Coronary artery (tissue), 2 donors: ENCODE measurements around the gene UGT1A6.
"Not testable (repeated sequence)": the region's sequence is repeated elsewhere in the genome, so short reads cannot be mapped to it uniquely, and the experiment has no call there.

Source experiments
- DNase-seq: peaks from one replicate; pipeline ENCODE4 v3.0.0-alpha.2; 2017; ENCODE audit warnings: low spot score
- H3K27ac ChIP-seq, 2 donors: fragments of 200-600 bp; sonication (generic); one replicate each; pipeline ENCODE4 v1.5.1; 2016 to 2019
- H3K4me3 ChIP-seq: fragments of 200-600 bp; sonication (generic); 2 replicates; pipeline ENCODE4 v1.5.1; 2016; ENCODE audit warnings: mild to moderate bottlenecking, moderate library complexity
- TF ChIP-seq, protein P1 (sequence below): fragments of 200-600 bp; sonication (generic); IDR thresholded peaks from one replicate; pipeline ENCODE4 v1.5.1; 2019; ENCODE audit warnings: antibody characterized with exemption

Gene UGT1A6

DNA sequence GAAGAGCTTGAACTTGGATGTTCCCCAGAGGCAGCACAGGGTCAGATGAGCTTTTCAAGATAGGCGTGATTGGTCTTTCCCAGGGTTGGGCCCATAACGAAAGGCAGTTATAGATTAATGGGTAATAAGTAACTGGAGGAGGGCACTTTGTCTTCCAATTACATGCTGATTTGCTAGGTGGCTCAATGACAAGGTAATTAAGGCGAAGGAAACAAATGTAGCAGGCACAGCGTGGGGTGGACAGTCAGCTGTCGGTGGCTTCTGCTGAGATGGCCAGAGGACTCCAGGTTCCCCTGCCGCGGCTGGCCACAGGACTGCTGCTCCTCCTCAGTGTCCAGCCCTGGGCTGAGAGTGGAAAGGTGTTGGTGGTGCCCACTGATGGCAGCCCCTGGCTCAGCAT is 25.9 kb downstream of the UGT1A6 start, which contains the start of gene UGT1A4:
TSS of gene UGT1A4 (plus strand) at position 185 of the 400 bp plus-strand sequence. CDS start at position 270, 85 bp downstream.
- Histone ChIP-seq H3K4me3 (no peak within 1 kb of the TSS), H3K27ac (no peak within 1 kb of the TSS)
- no peak for DNase-seq
- TF ChIP-seq, protein P1, sequence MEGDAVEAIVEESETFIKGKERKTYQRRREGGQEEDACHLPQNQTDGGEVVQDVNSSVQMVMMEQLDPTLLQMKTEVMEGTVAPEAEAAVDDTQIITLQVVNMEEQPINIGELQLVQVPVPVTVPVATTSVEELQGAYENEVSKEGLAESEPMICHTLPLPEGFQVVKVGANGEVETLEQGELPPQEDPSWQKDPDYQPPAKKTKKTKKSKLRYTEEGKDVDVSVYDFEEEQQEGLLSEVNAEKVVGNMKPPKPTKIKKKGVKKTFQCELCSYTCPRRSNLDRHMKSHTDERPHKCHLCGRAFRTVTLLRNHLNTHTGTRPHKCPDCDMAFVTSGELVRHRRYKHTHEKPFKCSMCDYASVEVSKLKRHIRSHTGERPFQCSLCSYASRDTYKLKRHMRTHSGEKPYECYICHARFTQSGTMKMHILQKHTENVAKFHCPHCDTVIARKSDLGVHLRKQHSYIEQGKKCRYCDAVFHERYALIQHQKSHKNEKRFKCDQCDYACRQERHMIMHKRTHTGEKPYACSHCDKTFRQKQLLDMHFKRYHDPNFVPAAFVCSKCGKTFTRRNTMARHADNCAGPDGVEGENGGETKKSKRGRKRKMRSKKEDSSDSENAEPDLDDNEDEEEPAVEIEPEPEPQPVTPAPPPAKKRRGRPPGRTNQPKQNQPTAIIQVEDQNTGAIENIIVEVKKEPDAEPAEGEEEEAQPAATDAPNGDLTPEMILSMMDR = no peak

DNA sequence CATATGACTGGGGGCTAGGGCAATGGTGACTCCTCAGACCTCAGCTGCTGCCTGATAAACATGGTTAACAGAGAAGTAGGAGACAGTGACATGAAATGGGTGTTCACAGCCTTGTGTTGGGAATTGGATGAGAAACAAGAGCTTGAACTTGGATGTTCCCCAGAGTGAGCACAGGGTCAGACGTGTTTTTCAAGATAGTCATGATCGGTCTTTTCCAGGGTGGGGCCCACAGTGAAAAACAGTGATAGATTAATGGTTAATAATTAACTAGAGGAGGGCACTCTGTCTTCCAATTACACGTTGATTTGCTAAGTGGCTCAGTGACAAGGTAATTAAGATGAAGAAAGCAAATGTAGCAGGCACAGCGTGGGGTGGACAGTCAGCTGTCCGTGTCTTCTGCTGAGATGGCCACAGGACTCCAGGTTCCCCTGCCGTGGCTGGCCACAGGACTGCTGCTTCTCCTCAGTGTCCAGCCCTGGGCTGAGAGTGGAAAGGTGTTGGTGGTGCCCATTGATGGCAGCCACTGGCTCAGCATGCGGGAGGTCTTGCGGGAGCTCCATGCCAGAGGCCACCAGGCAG is 36.1 kb downstream of the UGT1A6 start, which contains the start of gene UGT1A3:
TSS of gene UGT1A3 (plus strand) at position 320 of the 579 bp plus-strand sequence. CDS start at position 405, 85 bp downstream.
- H3K27ac ChIP-seq = no peak within 1 kb of the TSS
- H3K4me3 ChIP-seq = no peak within 1 kb of the TSS
- no peak for DNase-seq
- TF ChIP-seq, protein P1 = no peak

DNA sequence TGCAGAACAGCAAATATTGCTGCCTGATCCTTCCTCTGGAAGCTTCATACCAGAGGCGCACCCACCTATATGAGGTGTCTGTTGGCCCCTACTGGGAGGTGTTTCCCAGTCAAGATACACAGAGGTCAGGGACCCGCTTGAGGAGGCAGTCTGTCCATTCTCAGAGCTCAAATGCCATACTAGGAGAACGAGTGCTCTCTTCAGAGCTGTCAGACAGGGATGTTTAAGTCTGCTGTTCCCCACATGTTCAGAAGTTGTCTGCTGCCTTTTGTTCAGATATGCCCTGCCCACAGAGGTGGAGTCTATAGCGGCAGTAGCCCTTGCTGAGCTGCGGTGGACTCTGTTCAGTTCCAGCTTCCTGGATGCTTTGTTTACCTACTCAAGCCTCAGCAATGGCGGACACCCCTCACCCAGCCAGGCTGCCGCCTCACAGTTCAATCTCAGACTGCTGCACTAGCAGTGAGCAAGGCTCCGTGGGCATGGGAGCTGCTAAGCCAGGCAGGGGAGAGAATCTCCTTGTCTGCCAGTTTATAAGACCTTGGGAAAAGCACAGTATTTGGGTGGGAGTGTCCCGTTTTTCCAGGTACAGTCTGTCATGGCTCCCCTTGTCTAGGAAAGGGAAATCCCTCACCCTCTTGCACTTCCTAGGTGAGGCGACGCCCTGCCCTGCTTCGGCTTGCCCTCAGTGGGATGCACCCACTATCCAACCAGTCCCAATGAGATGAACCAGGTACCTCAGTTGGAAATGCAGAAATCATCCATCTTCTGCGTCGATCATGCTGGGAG is 44.4 kb downstream of the UGT1A6 start:
- H3K27ac ChIP-seq, DNase-seq, H3K4me3 ChIP-seq: not testable (repeated sequence)

DNA sequence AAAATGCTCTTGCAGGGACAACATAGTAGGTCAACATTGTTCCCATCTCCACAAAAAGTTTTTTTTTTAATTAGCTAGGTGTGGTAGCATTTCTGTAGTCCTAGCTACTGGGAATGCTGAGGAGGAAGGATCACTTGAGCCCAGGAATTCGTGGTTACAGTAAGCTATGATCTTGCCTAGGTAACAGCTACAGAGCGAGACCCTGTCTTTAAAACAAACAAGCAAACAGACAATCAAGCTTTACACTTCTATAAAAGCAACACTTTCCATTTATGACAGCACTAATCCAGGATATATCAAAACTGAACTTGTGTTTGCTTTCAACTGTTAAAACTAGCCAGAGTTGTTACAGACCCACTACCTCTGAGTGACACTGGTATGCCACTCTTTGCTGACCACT is 48.2 kb downstream of the UGT1A6 start:
- TF ChIP-seq, protein P1 = no peak
- Histone ChIP-seq H3K4me3 (no peak overlapping the region), H3K27ac (no peak overlapping the region)
- DNase-seq = no peak

DNA sequence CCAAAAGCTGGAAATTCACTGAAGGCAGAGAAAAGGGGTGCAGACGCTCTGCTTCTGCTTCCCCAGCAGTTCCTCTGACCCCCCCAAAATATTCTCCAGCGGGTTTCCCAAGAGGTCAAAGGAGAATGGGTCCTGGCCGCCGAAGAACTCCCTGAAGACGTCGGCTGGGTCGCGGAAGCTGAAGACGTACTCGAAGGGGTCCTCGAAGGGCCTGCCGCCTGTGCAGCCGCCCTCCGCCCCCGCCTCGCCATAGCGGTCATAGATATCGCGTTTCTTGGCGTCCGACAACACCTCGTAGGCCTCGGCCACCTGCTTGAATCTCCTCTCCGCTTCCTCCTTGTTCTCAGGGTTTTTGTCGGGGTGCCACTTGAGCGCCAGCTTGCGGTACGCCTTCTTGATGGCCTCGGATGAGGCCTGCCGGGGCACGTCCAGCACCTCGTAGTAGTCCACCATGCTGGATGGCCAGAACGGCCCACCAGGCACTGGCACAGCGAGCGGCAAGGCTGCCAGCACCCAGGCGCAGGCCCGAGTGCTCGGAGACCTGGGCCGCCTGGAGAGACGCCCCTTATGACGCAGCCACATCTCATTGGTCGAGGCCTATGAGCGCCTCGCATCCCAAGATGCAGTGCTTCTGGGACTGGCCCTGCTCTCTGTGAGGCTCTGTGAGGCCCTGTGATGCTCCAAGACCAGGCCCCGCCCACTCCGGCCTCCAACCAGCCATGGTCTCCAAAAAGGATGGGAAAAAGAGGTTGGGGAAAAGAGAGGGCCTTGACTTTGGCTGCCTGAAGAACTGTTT is 51.0 kb downstream of the UGT1A6 start:
- TF ChIP-seq, protein P1 = no peak

DNA sequence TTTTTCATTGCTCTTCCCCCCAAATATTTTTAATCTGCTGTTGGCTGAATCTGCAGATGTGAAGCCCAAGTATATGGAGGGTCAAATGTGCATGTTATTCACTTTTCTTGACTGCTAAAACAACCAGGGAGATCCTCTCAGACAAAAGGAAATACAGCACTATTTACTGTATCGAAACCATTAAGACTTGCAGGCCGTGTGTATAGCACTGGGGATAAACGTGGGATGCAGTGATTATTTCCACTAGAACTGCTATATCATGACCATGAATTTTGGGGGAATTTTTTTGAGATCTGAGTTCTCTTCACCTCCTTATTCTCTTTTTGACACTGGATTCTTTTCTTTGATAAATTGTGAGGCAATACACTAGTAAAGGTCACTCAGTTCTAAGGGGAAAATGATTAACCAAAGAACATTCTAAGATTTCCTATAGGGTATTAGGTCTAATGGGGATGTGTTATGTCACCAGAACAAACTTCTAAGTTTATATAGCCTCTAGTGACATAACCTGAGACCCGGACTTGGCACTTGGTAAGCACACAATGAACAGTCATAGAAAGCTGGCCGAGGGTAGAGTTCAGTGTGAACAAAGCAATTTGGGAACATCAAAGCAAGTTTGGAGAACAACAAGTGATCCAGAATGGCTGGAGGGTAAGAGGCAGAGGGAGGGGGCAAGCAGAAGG is 52.5 kb downstream of the UGT1A6 start:
- TF ChIP-seq, protein P1 = no peak
- DNase-seq = no peak
- Histone ChIP-seq H3K4me3 (no peak overlapping the region), H3K27ac (no peak overlapping the region)

More for the DNA sequence above, 51.0 kb downstream of the UGT1A6 start:
- DNase-seq = no peak
- no peak overlapping the region for H3K27ac ChIP-seq
- no peak overlapping the region for H3K4me3 ChIP-seq

DNA sequence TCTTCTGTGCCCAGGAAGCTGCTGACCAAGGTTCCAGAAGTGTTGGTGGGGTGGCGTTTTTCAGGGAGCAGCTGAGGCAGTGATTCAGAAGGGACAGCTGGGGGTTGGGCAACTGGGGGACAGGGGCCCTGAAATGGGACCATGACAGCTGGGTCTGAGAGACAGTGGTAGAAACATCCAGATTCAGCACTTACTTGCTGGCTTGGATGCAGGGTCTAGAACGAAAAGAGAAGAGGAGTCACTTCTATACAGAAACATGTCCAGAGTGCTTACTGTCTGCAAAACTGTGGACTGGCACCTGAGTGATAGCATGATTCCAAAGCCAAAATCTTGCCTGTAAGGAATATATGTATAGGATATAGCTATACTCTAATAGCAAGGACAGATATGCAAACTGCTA is 53.1 kb downstream of the UGT1A6 start:
- not testable (repeated sequence) for DNase-seq, H3K4me3 ChIP-seq, H3K27ac ChIP-seq
